Measurements from ENCODE around the gene ERLIN1.

Gene ERLIN1

DNA sequence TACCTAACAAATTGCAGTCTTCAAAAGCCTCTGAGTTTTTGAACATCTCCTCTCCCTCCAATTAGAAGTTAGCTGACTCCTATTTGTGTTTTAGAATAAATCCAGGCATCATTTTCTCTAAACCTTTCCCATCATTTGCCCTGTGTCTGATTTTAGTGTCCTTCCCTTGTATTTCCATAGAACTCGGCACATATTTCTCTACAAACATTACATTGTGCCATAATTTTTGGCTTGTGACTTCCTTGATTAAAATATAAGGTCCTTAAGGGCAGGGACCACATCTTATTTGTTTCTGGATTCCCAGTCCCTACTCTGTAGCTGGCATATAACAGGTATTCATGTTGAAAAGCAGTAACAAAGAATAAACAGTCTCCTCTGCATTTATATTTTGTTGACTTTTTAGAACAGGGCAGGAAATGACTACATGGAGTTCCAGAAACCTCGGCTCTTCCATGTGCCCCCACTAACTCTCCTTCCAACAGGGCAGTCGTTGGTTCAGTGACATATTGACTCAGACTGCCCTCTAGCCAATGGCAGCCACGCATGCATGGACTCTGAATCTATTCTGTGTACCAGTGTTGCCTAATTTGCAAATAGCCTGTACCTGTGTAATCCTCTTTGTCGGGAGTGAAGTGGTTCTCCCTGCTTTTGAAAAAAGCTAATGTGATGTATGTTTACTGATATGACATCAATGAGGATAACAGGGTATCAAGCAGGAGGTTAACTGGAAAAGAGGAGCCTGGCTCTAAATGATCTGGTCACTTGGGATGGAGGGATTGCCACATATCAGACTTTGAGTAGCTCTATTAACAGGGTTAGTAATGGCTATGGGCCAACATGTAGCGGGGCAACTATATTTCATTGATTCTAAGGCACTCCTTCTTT is 84.4 kb downstream of the ERLIN1 start:
- in situ Hi-C loops (cut with HindIII; ENCODE audit: low sequenced_read_pairs), result no loop called here

DNA sequence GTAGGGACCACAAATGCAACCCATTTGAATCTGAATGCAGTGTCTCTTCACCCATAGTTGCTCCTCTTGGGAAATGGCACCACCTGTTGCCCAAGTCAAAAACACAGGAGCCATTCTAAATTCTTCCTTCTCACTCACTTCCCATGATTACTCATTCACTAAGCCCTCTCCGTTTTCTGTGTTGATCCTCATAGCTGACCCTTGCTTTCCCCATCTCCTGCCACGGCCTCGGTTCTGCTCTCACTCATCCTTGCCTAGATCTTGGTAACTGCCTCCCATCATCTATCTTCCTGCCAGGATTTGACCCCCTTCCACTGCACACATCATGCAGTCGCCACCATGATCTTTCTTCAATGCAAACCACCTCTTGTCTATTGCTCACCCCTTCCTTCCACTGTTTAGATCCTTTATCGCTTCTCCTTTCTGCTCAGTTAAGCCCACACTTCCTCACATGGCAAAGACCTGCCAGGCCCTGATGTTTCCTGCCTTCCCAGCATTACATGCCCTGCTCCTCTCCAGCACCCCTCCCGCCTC is 85.1 kb downstream of the ERLIN1 start:
- in situ Hi-C loops (cut with HindIII; ENCODE audit: low sequenced_read_pairs), result no loop called here
